ENCODE results near the gene SLC25A25.
A peak's percentile ranks its signal among the peaks of the same experiment; 100 is the strongest.

- no peak for TF ChIP-seq CTCF (IDR thresholded peaks at IDR 0.05)
- peak; percentile 10 to 27 for TF ChIP-seq POLR2A (IDR thresholded peaks at IDR 0.05)
- TF ChIP-seq EP300 (IDR thresholded peaks at IDR 0.05), result peak in 1 of 2 donors; percentile 40
Observed at GRCh38 chr9:128056086-128056485, 11.9 kb upstream of the SLC25A25 start.
